ENCODE measurements around the gene VTI1A. TPM values are rescaled to one million over a fixed set of nuclear protein-coding genes. Genes with fewer than 3 reads are reported as not detected.

Gene VTI1A
- total and polyA plus RNA-seq, 2 of the 4 experiments (the other 2 are of a cell fraction) = 9.7 to 24.9 TPM

GRCh38 chr10:112785089-112785488 lies 338.1 kb downstream of the VTI1A start:
- H3K56ac ChIP-seq (ENCODE audit: extremely low read depth, insufficient read depth, low read length) = no peak overlapping the region
- in situ Hi-C loops (cut with MboI; ENCODE audit: low sequenced_read_pairs) = no loop called here
- POLR2A ChIA-PET (ENCODE audit: unreplicated experiment) = no interaction called here

More at GRCh38 chr10:112785089-112785488, 338.1 kb downstream of the VTI1A start:
- H3K14ac ChIP-seq (replicated peaks; ENCODE audit: low read depth, low read length) = no peak overlapping the region
- TF ChIP-seq, protein P1, sequence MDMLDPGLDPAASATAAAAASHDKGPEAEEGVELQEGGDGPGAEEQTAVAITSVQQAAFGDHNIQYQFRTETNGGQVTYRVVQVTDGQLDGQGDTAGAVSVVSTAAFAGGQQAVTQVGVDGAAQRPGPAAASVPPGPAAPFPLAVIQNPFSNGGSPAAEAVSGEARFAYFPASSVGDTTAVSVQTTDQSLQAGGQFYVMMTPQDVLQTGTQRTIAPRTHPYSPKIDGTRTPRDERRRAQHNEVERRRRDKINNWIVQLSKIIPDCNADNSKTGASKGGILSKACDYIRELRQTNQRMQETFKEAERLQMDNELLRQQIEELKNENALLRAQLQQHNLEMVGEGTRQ (IDR thresholded peaks at IDR 0.05; ENCODE audit: low read depth, low read length) = no peak
- no peak for TF ChIP-seq RCOR1 (IDR thresholded peaks at IDR 0.05; ENCODE audit: insufficient replicate concordance, low read length)
- no peak for TF ChIP-seq MAZ (IDR thresholded peaks at IDR 0.05; ENCODE audit: borderline replicate concordance, low read depth, low read length)
- TF ChIP-seq, protein P2, sequence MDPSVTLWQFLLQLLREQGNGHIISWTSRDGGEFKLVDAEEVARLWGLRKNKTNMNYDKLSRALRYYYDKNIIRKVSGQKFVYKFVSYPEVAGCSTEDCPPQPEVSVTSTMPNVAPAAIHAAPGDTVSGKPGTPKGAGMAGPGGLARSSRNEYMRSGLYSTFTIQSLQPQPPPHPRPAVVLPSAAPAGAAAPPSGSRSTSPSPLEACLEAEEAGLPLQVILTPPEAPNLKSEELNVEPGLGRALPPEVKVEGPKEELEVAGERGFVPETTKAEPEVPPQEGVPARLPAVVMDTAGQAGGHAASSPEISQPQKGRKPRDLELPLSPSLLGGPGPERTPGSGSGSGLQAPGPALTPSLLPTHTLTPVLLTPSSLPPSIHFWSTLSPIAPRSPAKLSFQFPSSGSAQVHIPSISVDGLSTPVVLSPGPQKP (IDR thresholded peaks at IDR 0.05; ENCODE audit: borderline replicate concordance, low read depth, low read length) = no peak
- no peak for TF ChIP-seq RAD21 (IDR thresholded peaks at IDR 0.05; ENCODE audit: low read length)
- no peak for TF ChIP-seq CHD1 (IDR thresholded peaks at IDR 0.05; ENCODE audit: low read depth, low read length)
- no peak for TF ChIP-seq POLR2A (IDR thresholded peaks at IDR 0.05; ENCODE audit: low read depth, low read length)
- H3K18ac ChIP-seq (ENCODE audit: low read depth, low read length) = no peak overlapping the region
- intact Hi-C loops (cut with micrococcal nuclease) = no loop called here
- H2BK5ac ChIP-seq (ENCODE audit: low read depth, low read length, poor library complexity, severe bottlenecking) = no peak overlapping the region
- DNase-seq (no peak), ATAC-seq (ENCODE audit: low read depth) (no peak)
- no peak overlapping the region for H4K91ac ChIP-seq (ENCODE audit: insufficient read depth, low read depth, low read length)
- no peaks in the 10 kb centered on the region for H3K9me1 ChIP-seq (ENCODE audit: insufficient read depth, low read length)
- H3K4me3 ChIP-seq (ENCODE audit: insufficient read depth, low read depth, low read length) = no peak overlapping the region
- H3K27ac ChIP-seq (ENCODE audit: insufficient read depth, low read length) = no peak overlapping the region
- H2AK5ac ChIP-seq (ENCODE audit: low read depth, low read length) = no peak overlapping the region
- H2BK20ac ChIP-seq (ENCODE audit: low read depth, low read length) = no peak overlapping the region
- H3K4me1 ChIP-seq (ENCODE audit: control insufficient read depth, insufficient read depth, low read length) = no peaks in the 10 kb centered on the region
- no peak overlapping the region for H2AK9ac ChIP-seq (replicated peaks; ENCODE audit: low read depth, low read length, poor library complexity)
- dilution Hi-C loops (cut with HindIII; ENCODE audit: low sequenced_read_pairs, unreplicated experiment) = no loop called here
- no peaks in the 10 kb centered on the region for H3K36me3 ChIP-seq (ENCODE audit: control insufficient read depth, insufficient read depth, low read length)
- H3K79me1 ChIP-seq (ENCODE audit: low read depth in 1 of 2, low read length in 2 of 2) = no peaks in the 10 kb centered on the region
- no peaks in the 10 kb centered on the region for H4K20me1 ChIP-seq (ENCODE audit: insufficient read depth, low read length)
- no peak overlapping the region for H4K8ac ChIP-seq (ENCODE audit: low read depth in 2 of 2, low read length in 2 of 2)
- no peak overlapping the region for H2BK15ac ChIP-seq (ENCODE audit: low read depth, low read length)
- no peak overlapping the region for H3K4me2 ChIP-seq (ENCODE audit: low read depth, low read length)
- no peak overlapping the region for H3K9ac ChIP-seq (ENCODE audit: low read depth, low read length)
- H3K4ac ChIP-seq (ENCODE audit: low read depth, low read length) = no peak overlapping the region
- H3K23ac ChIP-seq (ENCODE audit: low read depth, low read length) = no peak overlapping the region
- H4K5ac ChIP-seq (ENCODE audit: low read depth, low read length) = no peak overlapping the region
- no peak overlapping the region for H2AFZ ChIP-seq (replicated peaks; ENCODE audit: low read length, poor library complexity)
- no peaks in the 10 kb centered on the region for H3K9me3 ChIP-seq (ENCODE audit: control insufficient read depth, insufficient read depth, low read length)
- H3K27me3 ChIP-seq (ENCODE audit: control insufficient read depth, insufficient read depth, low read length) = no peaks in the 10 kb centered on the region
- no peak overlapping the region for H2BK120ac ChIP-seq (ENCODE audit: low read depth, low read length)
- no TSS peak for BruUV-seq (replicated peaks)
- CTCF ChIA-PET = no interaction called here

Measured in IMR-90 (cell line).